DOHH2 (cell line): ENCODE measurements around the gene GATC.

ENCODE experiments used
- H3F3A ChIP-seq: fragments of 200-600 bp; sonication (generic), shearing (Covaris generic); 2 replicates; pipeline ENCODE4 v1.6.0; 2016; ENCODE audit warnings: antibody characterized with exemption, mild to moderate bottlenecking; ENCODE audit not compliant: control insufficient read depth, insufficient read depth
- H3K27ac ChIP-seq: fragments of 200-600 bp; sonication (generic); 2 replicates; pipeline ENCODE4 v1.5.1; 2014; ENCODE audit warnings: low read depth, mild to moderate bottlenecking, low read length, moderate library complexity
- H3K27me3 ChIP-seq: fragments of 200-600 bp; sonication (generic); 2 replicates; pipeline ENCODE4 v1.6.1; 2014; ENCODE audit warnings: mild to moderate bottlenecking, low read length, mixed read lengths; ENCODE audit not compliant: control insufficient read depth
- H3K36me3 ChIP-seq: fragments of 200-600 bp; sonication (generic); 2 replicates; pipeline ENCODE4 v1.6.1; 2014; ENCODE audit warnings: mild to moderate bottlenecking, low read length, moderate library complexity, mixed read lengths; ENCODE audit not compliant: control insufficient read depth
- H3K4me1 ChIP-seq: fragments of 200-600 bp; sonication (generic); 2 replicates; pipeline ENCODE4 v1.6.1; 2014; ENCODE audit warnings: mild to moderate bottlenecking, low read length, mixed read lengths; ENCODE audit not compliant: control insufficient read depth
- H3K4me2 ChIP-seq: fragments of 200-600 bp; sonication (generic); 2 replicates; pipeline ENCODE4 v1.6.0; 2014; ENCODE audit warnings: mild to moderate bottlenecking, low read length, moderate library complexity
- H3K4me3 ChIP-seq: fragments of 200-600 bp; sonication (generic); 2 replicates; pipeline ENCODE4 v1.5.1; 2014; ENCODE audit warnings: mild to moderate bottlenecking, low read length, mixed read lengths
- H3K79me2 ChIP-seq: fragments of 200-600 bp; sonication (generic); 2 replicates; pipeline ENCODE4 v1.6.1; 2014; ENCODE audit warnings: mild to moderate bottlenecking, low read length, mixed read lengths; ENCODE audit not compliant: control insufficient read depth
- H3K9me2 ChIP-seq: fragments of 200-600 bp; sonication (generic); replicated peaks from 2 replicates; pipeline ENCODE4 v1.6.1; 2014; ENCODE audit warnings: mild to moderate bottlenecking, low read length, mixed read lengths; ENCODE audit not compliant: control insufficient read depth
- H3K9me3 ChIP-seq: fragments of 200-600 bp; sonication (generic); 2 replicates; pipeline ENCODE4 v1.6.1; 2014; ENCODE audit warnings: antibody characterized with exemption, low read length, mixed read lengths; ENCODE audit not compliant: control insufficient read depth, insufficient read depth
- H4K20me1 ChIP-seq: fragments of 200-600 bp; sonication (generic); 2 replicates; pipeline ENCODE4 v1.6.0; 2014; ENCODE audit warnings: low read depth, mild to moderate bottlenecking, antibody characterized with exemption, low read length, moderate library complexity; ENCODE audit not compliant: control insufficient read depth, insufficient read depth
- CTCF ChIP-seq: fragments of 200-600 bp; sonication (generic); IDR thresholded peaks from one replicate; pipeline ENCODE4 v1.5.1; 2014; ENCODE audit warnings: antibody characterized with exemption, mild to moderate bottlenecking, low read depth, low read length; ENCODE audit not compliant: poor library complexity, severe bottlenecking
- EZH2phosphoT487 ChIP-seq: fragments of 200-600 bp; sonication (generic); IDR thresholded peaks from 2 replicates; pipeline ENCODE4 v1.6.1; 2017; ENCODE audit warnings: borderline replicate concordance, mild to moderate bottlenecking, antibody characterized with exemption, low read length, moderate library complexity, mixed read lengths

The GATC gene

GRCh38 chr12:120500581-120500980 is 54.3 kb downstream of the GATC start:
- Histone ChIP-seq H4K20me1 (peaks cover 11% of the 10 kb centered on the region), H3K4me1 (peaks cover 11% of the 10 kb centered on the region), H3K27me3 (no peaks in the 10 kb centered on the region), H3K79me2 (peaks cover 25% of the 10 kb centered on the region), H3F3A (peaks cover 45% of the 10 kb centered on the region), H3K27ac (no peak overlapping the region), H3K9me3 (no peaks in the 10 kb centered on the region), H3K4me2 (no peak overlapping the region), H3K9me2 (no peaks in the 10 kb centered on the region), H3K36me3 (peaks cover 63% of the 10 kb centered on the region), H3K4me3 (no peak overlapping the region)
- TF ChIP-seq EZH2phosphoT487 (no peak), CTCF (no peak)

GRCh38 chr12:120504587-120504986 is 58.3 kb downstream of the GATC start:
- no peak for TF ChIP-seq EZH2phosphoT487
- TF ChIP-seq CTCF = no peak
- Histone ChIP-seq H3K79me2 (no peaks in the 10 kb centered on the region), H3K9me3 (no peaks in the 10 kb centered on the region), H3K4me3 (no peak overlapping the region), H3K4me2 (no peak overlapping the region), H3K27ac (no peak overlapping the region), H3K9me2 (no peaks in the 10 kb centered on the region), H3K27me3 (no peaks in the 10 kb centered on the region), H4K20me1 (no peaks in the 10 kb centered on the region), H3K36me3 (peaks cover 36% of the 10 kb centered on the region), H3K4me1 (no peaks in the 10 kb centered on the region), H3F3A (peaks cover 17% of the 10 kb centered on the region)

GRCh38 chr12:120508537-120508936 is 62.3 kb downstream of the GATC start:
- Histone ChIP-seq H3K4me1 (no peaks in the 10 kb centered on the region), H3K27me3 (no peaks in the 10 kb centered on the region), H4K20me1 (no peaks in the 10 kb centered on the region), H3K4me2 (no peak overlapping the region), H3F3A (0 out of 2 replicates have a peak, but pooled peaks cover 3% of the 10 kb centered on the region), H3K27ac (no peak overlapping the region), H3K9me2 (no peaks in the 10 kb centered on the region), H3K9me3 (no peaks in the 10 kb centered on the region), H3K4me3 (no peak overlapping the region), H3K36me3 (peaks cover 27% of the 10 kb centered on the region), H3K79me2 (no peaks in the 10 kb centered on the region)
- no peak for TF ChIP-seq EZH2phosphoT487
- TF ChIP-seq CTCF = no peak
